K562 (cell line): ENCODE data around the gene ACAA2. TPM values are rescaled to one million over a fixed set of nuclear protein-coding genes. Genes with fewer than 3 reads are reported as not detected.

Experiments used
- ATAC-seq: fragments of 200-7000 bp; cut with Tn5 transposase; 3 replicates; pipeline ENCODE4 v1.9.1; 2020; ENCODE audit warnings: moderate library complexity
- BruUV-seq: library from RNA; stranded (reverse); fragments of 400-500 nt; replicated peaks from 2 replicates; lab custom pipeline; 2021; lab: Mats Ljungman, UMichigan
- CTCF ChIA-PET: fragments of 300-600 bp; formaldehyde crosslinking; extraction: SDS; loops from one replicate; lab custom pipeline; 2021; ENCODE audit warnings: low intra/inter-chr PET ratio; lab: Yijun Ruan, JAX
- POLR2A ChIA-PET: fragments of 300-600, 350-650 bp; sonication (Branson Sonifier 250); formaldehyde crosslinking; extraction: SDS; loops from one replicate; lab custom pipeline; 2021; ENCODE audit warnings: antibody characterized with exemption, inconsistent platforms; lab: Yijun Ruan, JAX
- DNase-seq, 4 experiments: peaks; one replicate each; pipeline versions ENCODE4 v3.0.0 to v3.0.0-alpha.2; 2011 to 2018; ENCODE audit warnings: low spot score in 3 of 4, mixed read lengths in 3 of 4; ENCODE audit errors: extremely low read depth in 1 of 4
- FAIRE-seq: peaks from 2 replicates; lab custom pipeline; 2011; peaks lifted over from hg19 to GRCh38; lab: Jason Lieb, UNC
- H2AFZ ChIP-seq: 2 replicates; pipeline ENCODE4 v1.6.0; 2011; ENCODE audit warnings: low read depth, low read length, control low read depth, inconsistent platforms
- H3K27ac ChIP-seq: fragments of 200-600 bp; 3 replicates; pipeline ENCODE4 v1.8.0; 2011; ENCODE audit warnings: low read depth, mild to moderate bottlenecking, control low read depth, inconsistent platforms, low read length, moderate library complexity, mixed read lengths; ENCODE audit errors: extremely low read depth
- H3K27me3 ChIP-seq, 2 experiments: fragments of 300-600 bp in 1 of 2; 2 replicates in 1 of 2; 3 replicates in 1 of 2; pipeline versions ENCODE4 v1.6.0 to v1.8.0; 2011; ENCODE audit warnings: inconsistent platforms in 2 of 2, low read length in 2 of 2, mild to moderate bottlenecking in 1 of 2, mixed read lengths in 1 of 2, moderate library complexity in 1 of 2; ENCODE audit not compliant: control insufficient read depth in 2 of 2, insufficient read depth in 2 of 2
- H3K36me3 ChIP-seq: fragments of 300-600 bp; 3 replicates; pipeline ENCODE4 v1.8.0; 2011; ENCODE audit warnings: mild to moderate bottlenecking, low read length, inconsistent platforms; ENCODE audit not compliant: control insufficient read depth, insufficient read depth
- H3K4me1 ChIP-seq, 2 experiments: fragments of 200-600 bp in 1 of 2; replicated peaks in 1 of 2; 2 replicates in 1 of 2; 3 replicates in 1 of 2; pipeline versions ENCODE4 v1.5.1 to v1.8.0; 2011; ENCODE audit warnings: inconsistent platforms in 2 of 2, low read length in 2 of 2, mild to moderate bottlenecking in 1 of 2, mixed read lengths in 1 of 2, moderate library complexity in 1 of 2; ENCODE audit not compliant: control insufficient read depth in 2 of 2, insufficient read depth in 2 of 2
- H3K4me2 ChIP-seq: 2 replicates; pipeline ENCODE4 v1.6.1; 2011; ENCODE audit warnings: low read length, control low read depth, inconsistent platforms, mixed read lengths; ENCODE audit not compliant: insufficient read depth
- H3K4me3 ChIP-seq: fragments of 200-600 bp; sonication (generic), shearing (Covaris generic); 2 replicates; pipeline ENCODE4 v1.5.1; 2016; ENCODE audit warnings: control low read depth, inconsistent platforms
- H3K79me2 ChIP-seq: fragments of 200-600 bp; 3 replicates; pipeline ENCODE4 v1.8.0; 2011; ENCODE audit warnings: low read length, inconsistent platforms; ENCODE audit not compliant: control insufficient read depth, insufficient read depth
- H3K9ac ChIP-seq, 2 experiments: 2 replicates each; pipeline versions ENCODE4 v1.6.0 to v1.6.1; 2011; ENCODE audit warnings: low read depth in 2 of 2, low read length in 2 of 2, control low read depth in 1 of 2, inconsistent platforms in 1 of 2, mild to moderate bottlenecking in 1 of 2, mixed read lengths in 1 of 2; ENCODE audit not compliant: insufficient read depth in 1 of 2
- H3K9me1 ChIP-seq: one replicate; pipeline ENCODE4 v1.6.0; 2011; ENCODE audit warnings: inconsistent platforms, mild to moderate bottlenecking, low read length, moderate library complexity; ENCODE audit not compliant: control insufficient read depth, insufficient read depth
- H3K9me3 ChIP-seq: replicated peaks from 2 replicates; pipeline ENCODE4 v1.5.1; 2011; ENCODE audit warnings: low read depth, low read length, inconsistent platforms; ENCODE audit not compliant: control insufficient read depth, insufficient read depth
- H4K20me1 ChIP-seq: replicated peaks from 2 replicates; pipeline ENCODE4 v1.6.1; 2011; ENCODE audit warnings: low read length, inconsistent platforms, mixed read lengths; ENCODE audit not compliant: control insufficient read depth, insufficient read depth
- CREM ChIP-seq: IDR thresholded peaks from 2 replicates; pipeline ENCODE4 v1.6.1; 2014; ENCODE audit warnings: antibody characterized with exemption, low read depth
- KLF13 ChIP-seq: fragments of 450-650 bp; IDR thresholded peaks from 2 replicates; pipeline ENCODE4 v1.6.1; 2016; ENCODE audit warnings: missing genetic modification characterization, low read depth, mild to moderate bottlenecking, missing compliant biosample characterization, moderate library complexity, borderline replicate concordance
- PBX2 ChIP-seq, 2 experiments: IDR thresholded peaks in 1 of 2; conservative IDR thresholded peaks in 1 of 2; 2 replicates each; pipeline ENCODE4 v1.6.1; 2016; ENCODE audit warnings: low read depth in 2 of 2, mild to moderate bottlenecking in 1 of 2, missing compliant biosample characterization in 1 of 2, missing genetic modification characterization in 1 of 2, moderate library complexity in 1 of 2
- ZNF253 ChIP-seq: fragments of 250-450 bp; sonication (Bioruptor Pico); conservative IDR thresholded peaks from 2 replicates; pipeline ENCODE4 v1.6.1; 2021; ENCODE audit warnings: mild to moderate bottlenecking
- ZNF589 ChIP-seq: fragments of 200-800 bp; sonication (Bioruptor generic); IDR thresholded peaks from 2 replicates; pipeline ENCODE4 v1.6.1; 2016; ENCODE audit warnings: low read depth, missing genetic modification characterization, missing compliant biosample characterization
- WGBS: fragments of 100-300 bp; shearing (Covaris generic); methylation state at CpG from one replicate; pipeline ENCODE4 v1.1.6; 2016; ENCODE audit warnings: low coverage, mixed read lengths; ENCODE audit not compliant: insufficient coverage; ENCODE audit errors: missing lambda C conversion rate; 5-methylcytosine and 5-hydroxymethylcytosine counted together
- in situ Hi-C: fragments of 300-500 bp; cut with MboI; formaldehyde crosslinking; loops from 4 replicates; pipeline ENCODE4 v1.15.0; 2018; ENCODE audit warnings: inconsistent platforms, mixed read lengths
- intact Hi-C: fragments of 100-400 bp; cut with micrococcal nuclease; formaldehyde crosslinking; loops from 2 replicates; pipeline ENCODE4 v1.14.2; 2022
- polyA plus RNA-seq, 8 experiments: library from polyadenylated mRNA; depleted of rRNA in 4 of 8; stranded (reverse) in 5 of 8; unstranded in 3 of 8; fragments of >200 nt; fragmentation: Nextera tagmentation in 2 of 8; fragmentation: Illumina TruSeq in 1 of 8; extraction: Ambion mirVana in 2 of 8; extraction: Trizol in 1 of 8; gene quantifications; 2 replicates each; pipeline versions ENCODE4 v1.2.1 to v1.2.3, GENCODE V29; 2011 to 2014; ENCODE audit warnings: inconsistent platforms in 1 of 8, missing spikeins in 1 of 8
- total RNA-seq, 7 experiments: library from RNA; depleted of rRNA in 6 of 7; stranded (reverse); fragments of >200 nt in 6 of 7; fragmentation: Illumina TruSeq in 2 of 7; extraction: Trizol in 2 of 7; gene quantifications; 2 replicates each; pipeline versions ENCODE4 v1.2.1 to v1.2.3, GENCODE V29; 2011 to 2021; ENCODE audit warnings: low replicate concordance in 1 of 7

Gene ACAA2
- total and polyA plus RNA-seq, 9 of the 15 experiments (the other 6 are each of a cell fraction or from before 2014, with no cell fraction given), result 13.2 to 31.5 (median 21.7) TPM

GRCh38 chr18:49747876-49748275, 65.5 kb downstream of the ACAA2 start (continued):
- TF ChIP-seq PBX2 (CRISPR knock-in tag; IDR thresholded peaks at IDR 0.05; ENCODE audit: low read depth) (no peak), PBX2 (tag; conservative IDR thresholded peaks at IDR 0.05; ENCODE audit: low read depth) (no peak), ZNF589 (CRISPR knock-in tag) (no peak)

GRCh38 chr18:49745045-49746014, 68.0 kb downstream of the ACAA2 start:
- Histone ChIP-seq H4K20me1 (no peaks in the 10 kb centered on the region), H3K9me3 (no peaks in the 10 kb centered on the region), H3K9ac (no peak overlapping the region), H3K27ac (no peak overlapping the region), H3K4me3 (no peak overlapping the region), H3K4me2 (no peak overlapping the region), H3K9me1 (no peaks in the 10 kb centered on the region), H3K27me3 (peaks cover 0 to 12% of the 10 kb centered on the region in 2 experiments; a peak in 3 of 5 replicates), H3K79me2 (no peaks in the 10 kb centered on the region), H3K4me1 (no peaks in the 10 kb centered on the region), H3K36me3 (no peaks in the 10 kb centered on the region), H2AFZ (no peak overlapping the region)
- CTCF ChIA-PET, result no interaction called here
- no TSS peak for BruUV-seq
- ATAC-seq, result no peak; the same call in 2 of the 3 replicates
- no peak for FAIRE-seq
- intact Hi-C loops, result no loop called here
- 10% methylated on average over 10 of the region's 11 CpGs for WGBS
- POLR2A ChIA-PET, result interaction anchor here (0.5 to 0.6 kb wide), 2 partner anchors 69 to 1518 kb away, joined by 3 read pairs; no protein-coding TSS in a partner anchor
- TF ChIP-seq CREM (0 out of 2 replicates have a peak, but pooled peaks have one; percentile 14), KLF13 (no peak), ZNF253 (CRISPR knock-in tag) (no peak)
- no peak for DNase-seq
- in situ Hi-C loops, result no loop called here
